Activated B cell treated with CpG ODN at 0.5 μM for 24 hours (primary cell): Measurements from ENCODE around the gene IFIT1B. TPM values are rescaled to one million over a fixed set of nuclear protein-coding genes. Genes with fewer than 3 reads are reported as not detected.

Experiments
- ATAC-seq: fragments of 200-7000 bp; cut with Tn5 transposase; one replicate; pipeline ENCODE4 v1.10.0; 2021; ENCODE audit warnings: low read depth, mild to moderate bottlenecking, moderate library complexity
- CTCF ChIA-PET: fragments of 350-600 bp; sonication (Branson Sonifier 250); formaldehyde crosslinking; loops from one replicate; lab custom pipeline; 2021; ENCODE audit warnings: antibody characterized with exemption; lab: Charles Lee
- POLR2A ChIA-PET: fragments of 350-600 bp; sonication (Branson Sonifier 250); formaldehyde crosslinking; loops from one replicate; lab custom pipeline; 2021; ENCODE audit warnings: antibody characterized with exemption; lab: Charles Lee
- DNase-seq: peaks from one replicate; pipeline ENCODE4 v3.0.0; 2022
- H3K27ac Mint-ChIP-seq: one replicate; pipeline ENCODE4 v1.8.0; 2020; ENCODE audit warnings: mixed read lengths
- H3K27me3 Mint-ChIP-seq: one replicate; pipeline ENCODE4 v1.8.0; 2021; ENCODE audit warnings: mixed read lengths
- H3K36me3 Mint-ChIP-seq: one replicate; pipeline ENCODE4 v1.8.0; 2021; ENCODE audit warnings: low read depth, mixed read lengths
- H3K4me1 Mint-ChIP-seq: one replicate; pipeline ENCODE4 v1.8.0; 2021; ENCODE audit warnings: mixed read lengths
- H3K4me3 Mint-ChIP-seq: one replicate; pipeline ENCODE4 v1.8.0; 2020; ENCODE audit warnings: mild to moderate bottlenecking, mixed read lengths
- H3K9me3 Mint-ChIP-seq: one replicate; pipeline ENCODE4 v1.8.0; 2020; ENCODE audit warnings: mixed read lengths
- CTCF ChIP-seq: fragments of 200-600 bp; IDR thresholded peaks from one replicate; pipeline ENCODE4 v1.8.0; 2022; ENCODE audit warnings: antibody characterized with exemption, mild to moderate bottlenecking
- intact Hi-C: fragments of 100-400 bp; cut with micrococcal nuclease; formaldehyde crosslinking; loops from one replicate; pipeline ENCODE4 v1.15.1; 2024
- total RNA-seq: library from RNA; stranded (reverse); gene quantifications from 2 replicates; pipeline ENCODE4 v1.2.3, GENCODE V29; 2022

The IFIT1B gene
- total RNA-seq, 1 donor from 2014 or later: not detected

- Mint-ChIP-seq H3K27ac (no peak overlapping the region), H3K9me3 (no peaks in the 10 kb centered on the region), H3K4me3 (no peak overlapping the region), H3K27me3 (no peaks in the 10 kb centered on the region), H3K4me1 (peaks cover 3% of the 10 kb centered on the region), H3K36me3 (no peaks in the 10 kb centered on the region)
- POLR2A ChIA-PET: no interaction called here
- intact Hi-C loops: no loop called here
- TF ChIP-seq CTCF: no peak
- CTCF ChIA-PET: no interaction called here
- ATAC-seq (no peak), DNase-seq (no peak)
Measured at GRCh38 chr10:89379103-89379502, 1.2 kb downstream of the IFIT1B start.

GRCh38 chr10:89382757-89383156, 4.9 kb downstream of the IFIT1B start:
- ChIA-PET CTCF (interaction anchor here (2.6 kb wide), 1 partner anchor 14 kb away, joined by 8 read pairs; no protein-coding TSS in a partner anchor), POLR2A (no interaction called here)
- H3K27me3 Mint-ChIP-seq: no peaks in the 10 kb centered on the region
- H3K4me1 Mint-ChIP-seq: peaks cover 18% of the 10 kb centered on the region
- no peaks in the 10 kb centered on the region for H3K36me3 Mint-ChIP-seq
- ATAC-seq: no peak
- no peak overlapping the region for H3K4me3 Mint-ChIP-seq
- no peak for DNase-seq
- intact Hi-C loops: no loop called here
- no peaks in the 10 kb centered on the region for H3K9me3 Mint-ChIP-seq
- no peak overlapping the region for H3K27ac Mint-ChIP-seq
- TF ChIP-seq CTCF: no peak

GRCh38 chr10:89384474-89385340, 6.9 kb downstream of the IFIT1B start:
- intact Hi-C loops: no loop called here
- no peaks in the 10 kb centered on the region for H3K9me3 Mint-ChIP-seq
- DNase-seq (no peak), ATAC-seq (peak; percentile 75)
- H3K27ac Mint-ChIP-seq: peak overlapping the region; percentile 2
- ChIA-PET POLR2A (no interaction called here), CTCF (interaction anchor here (2.6 kb wide), 1 partner anchor 16 kb away, joined by 8 read pairs; no protein-coding TSS in a partner anchor)
- no peaks in the 10 kb centered on the region for H3K27me3 Mint-ChIP-seq
- no peak for TF ChIP-seq CTCF
- no peak overlapping the region for H3K4me3 Mint-ChIP-seq
- H3K4me1 Mint-ChIP-seq: peaks cover 18% of the 10 kb centered on the region
- H3K36me3 Mint-ChIP-seq: no peaks in the 10 kb centered on the region

GRCh38 chr10:89388806-89389205, 10.9 kb downstream of the IFIT1B start:
- H3K27ac Mint-ChIP-seq: no peak overlapping the region
- DNase-seq: no peak
- POLR2A ChIA-PET: interaction anchor here (0.7 kb wide), 1 partner anchor 518 kb away, joined by 3 read pairs; no protein-coding TSS in a partner anchor

More at GRCh38 chr10:89388806-89389205, 10.9 kb downstream of the IFIT1B start:
- no peak overlapping the region for H3K4me3 Mint-ChIP-seq
- H3K27me3 Mint-ChIP-seq: no peaks in the 10 kb centered on the region
- H3K4me1 Mint-ChIP-seq: peaks cover 34% of the 10 kb centered on the region
- CTCF ChIA-PET: interaction anchor here (1.7 kb wide), 1 partner anchor 94 kb away, joined by 5 read pairs; no protein-coding TSS in a partner anchor
- no peaks in the 10 kb centered on the region for H3K36me3 Mint-ChIP-seq
- intact Hi-C loops: no loop called here
- no peak for ATAC-seq
- no peaks in the 10 kb centered on the region for H3K9me3 Mint-ChIP-seq
- TF ChIP-seq CTCF: no peak
